GM19328 (cell line): ENCODE measurements around the gene TULP1.
"Not testable (repeated sequence)": the region's sequence is repeated elsewhere in the genome, so short reads cannot be mapped to it uniquely, and the experiment has no call there.

Experiments used
- ATAC-seq: cut with Tn5 transposase; IDR thresholded peaks from one replicate; pipeline ENCODE4 v1.9.1; 2021; ENCODE audit warnings: mild to moderate bottlenecking, moderate library complexity; ENCODE audit not compliant: unreplicated experiment

Gene TULP1

GRCh38 chr6:35512740-35513139, at the start of gene TULP1:
TULP1 (minus strand) TSS chr6:35512896; CDS start chr6:35512858, 38 bp downstream.
- no peak for ATAC-seq

GRCh38 chr6:35562060-35562459, 49.4 kb upstream of the TULP1 start:
- no peak for ATAC-seq

- ATAC-seq, result no peak
Observed at GRCh38 chr6:35561113-35561512, 48.4 kb upstream of the TULP1 start.

- ATAC-seq, result no peak
Observed at GRCh38 chr6:35558571-35558970, 45.9 kb upstream of the TULP1 start.

DNA sequence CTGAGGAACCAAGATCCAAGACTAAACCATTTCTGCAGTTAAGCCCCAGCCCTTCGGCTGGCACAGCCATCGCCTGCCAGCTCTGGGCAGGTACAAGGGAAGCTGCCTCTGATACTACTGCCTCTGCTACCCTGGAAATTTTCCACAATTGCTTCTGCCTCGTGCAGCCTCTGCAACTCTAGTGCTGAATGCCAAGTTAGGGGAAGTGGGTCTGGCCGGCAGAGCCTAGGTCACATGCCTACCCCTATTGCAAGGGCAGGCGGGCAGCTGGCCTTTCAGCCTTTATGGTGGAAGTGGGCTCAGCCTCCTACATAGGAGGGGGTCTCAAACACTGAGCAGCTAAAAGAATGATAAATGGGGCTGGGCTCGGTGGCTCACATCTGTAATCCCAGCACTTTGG, 44.5 kb upstream of the TULP1 start:
- ATAC-seq, result no peak

- no peak for ATAC-seq
Observed at GRCh38 chr6:35554811-35555210, 42.1 kb upstream of the TULP1 start.

DNA sequence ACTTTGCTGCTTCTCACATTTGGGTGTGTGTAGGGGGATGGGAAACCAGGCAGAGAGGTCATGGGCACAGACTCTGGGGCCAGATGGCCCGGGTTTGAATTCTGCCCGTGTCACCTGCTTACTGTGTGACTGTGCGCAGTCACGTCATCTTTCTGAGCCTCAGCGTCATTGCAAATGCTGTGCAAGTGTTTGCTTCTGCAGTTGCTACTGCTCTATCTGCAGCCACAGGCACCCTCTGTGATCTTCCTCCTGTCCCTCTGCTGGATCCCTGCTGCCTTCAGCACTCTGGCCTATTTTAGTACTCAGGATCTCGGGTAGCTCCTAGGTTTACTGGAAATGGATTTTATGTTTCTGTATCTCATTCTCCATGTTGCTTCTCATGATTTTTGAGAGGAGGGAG, 40.6 kb upstream of the TULP1 start:
- no peak for ATAC-seq

DNA sequence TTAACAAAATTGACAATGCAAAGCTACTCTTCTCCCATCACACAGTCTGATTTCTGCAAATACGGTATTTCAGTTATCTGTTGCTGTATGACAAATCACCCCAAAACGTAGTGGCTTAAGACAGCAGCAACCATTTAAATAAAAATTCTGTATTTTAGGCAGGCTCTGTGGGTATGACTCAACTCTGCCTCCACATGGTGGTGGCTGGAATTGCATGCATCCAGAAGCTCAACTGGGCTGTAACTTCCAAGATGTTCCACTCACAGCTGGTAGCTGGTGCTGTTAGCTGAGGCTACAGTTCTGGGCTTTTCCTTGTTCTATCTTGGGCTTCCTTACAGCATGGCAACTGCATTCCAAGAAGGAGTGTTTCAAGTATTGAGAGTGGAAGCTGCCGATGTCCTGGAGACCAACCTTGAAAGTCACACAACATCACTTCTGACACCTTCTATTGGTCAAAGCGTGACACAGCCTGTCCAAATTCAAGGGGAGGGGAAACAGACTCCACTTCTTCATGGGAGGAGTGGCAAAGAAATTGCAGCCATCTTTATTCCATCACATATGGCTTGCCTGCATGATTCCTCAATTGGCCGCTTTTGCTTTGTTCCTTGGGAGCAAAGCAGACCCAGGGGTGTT, 39.7 kb upstream of the TULP1 start:
- ATAC-seq, result no peak

DNA sequence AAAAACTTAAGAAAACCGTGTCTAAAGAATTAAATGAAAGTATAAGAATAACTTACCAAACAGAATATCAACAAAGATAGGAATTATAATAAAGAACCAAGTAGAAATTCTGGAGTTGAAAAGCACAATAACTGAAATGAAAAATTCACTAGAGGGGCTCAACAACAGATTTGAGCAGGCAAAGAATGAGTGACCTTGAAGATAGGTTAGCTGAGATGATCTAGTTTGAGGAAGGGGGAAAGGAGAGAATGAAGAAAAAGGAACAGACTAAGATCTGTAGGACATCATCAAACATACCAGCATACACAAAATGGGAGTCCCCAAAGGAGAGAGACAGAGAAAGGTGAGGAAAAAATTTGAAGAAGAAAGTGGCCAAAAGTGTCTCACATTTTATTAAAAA, 37.7 kb upstream of the TULP1 start:
- no peak for ATAC-seq

- no peak for ATAC-seq
Observed at GRCh38 chr6:35547676-35548075, 35.0 kb upstream of the TULP1 start.

DNA sequence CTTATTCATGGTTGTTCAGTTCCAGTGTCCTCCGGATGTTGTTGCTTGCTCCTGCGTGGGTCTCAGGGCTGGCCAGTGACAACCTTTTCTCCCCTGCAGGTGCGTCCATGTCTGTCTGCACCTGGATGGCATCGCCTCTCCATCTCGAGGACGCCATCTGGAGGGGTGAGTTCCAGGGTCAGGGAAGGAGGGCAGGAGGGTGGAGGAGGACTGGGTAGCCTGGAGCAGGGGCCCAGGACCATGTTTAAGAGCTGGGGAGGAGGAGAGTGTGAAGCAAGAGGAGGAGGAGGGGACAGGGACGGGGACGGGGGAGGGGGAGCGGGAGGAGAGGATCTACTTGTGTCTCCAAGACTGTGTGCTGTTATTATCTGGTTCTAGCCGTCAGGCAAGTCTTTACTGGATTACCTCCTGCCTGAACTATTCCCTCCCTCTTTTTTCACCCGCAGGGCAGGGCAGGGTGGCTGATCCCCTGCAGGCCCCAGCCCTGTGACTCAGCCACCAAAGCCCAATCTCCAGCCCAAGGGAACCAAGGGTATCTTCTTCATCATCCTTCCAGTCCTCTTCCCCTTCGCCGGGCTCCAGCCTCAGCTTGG, 32.2 kb upstream of the TULP1 start:
- no peak for ATAC-seq

GRCh38 chr6:35543459-35544193, 30.9 kb upstream of the TULP1 start:
- no peak for ATAC-seq

DNA sequence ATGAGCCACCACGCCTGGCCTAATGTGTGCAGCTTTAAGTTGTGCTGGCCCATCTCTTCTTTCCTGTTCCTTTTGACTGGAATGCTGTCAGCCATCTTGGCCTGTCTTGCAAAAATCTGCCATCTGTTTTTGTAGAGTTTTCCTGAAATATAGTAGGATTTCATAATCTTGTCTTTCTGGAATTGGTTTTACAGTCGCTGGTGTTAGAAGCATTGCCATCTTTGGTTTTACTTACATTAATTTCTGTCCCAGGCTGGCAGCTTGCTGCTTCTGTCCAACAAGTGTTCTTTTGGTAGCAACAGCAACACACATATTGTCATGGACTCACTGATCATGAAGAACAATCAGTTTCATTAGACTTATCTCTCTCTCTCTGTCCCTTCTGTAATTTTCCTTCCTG, 29.1 kb upstream of the TULP1 start:
- ATAC-seq, result no peak

DNA sequence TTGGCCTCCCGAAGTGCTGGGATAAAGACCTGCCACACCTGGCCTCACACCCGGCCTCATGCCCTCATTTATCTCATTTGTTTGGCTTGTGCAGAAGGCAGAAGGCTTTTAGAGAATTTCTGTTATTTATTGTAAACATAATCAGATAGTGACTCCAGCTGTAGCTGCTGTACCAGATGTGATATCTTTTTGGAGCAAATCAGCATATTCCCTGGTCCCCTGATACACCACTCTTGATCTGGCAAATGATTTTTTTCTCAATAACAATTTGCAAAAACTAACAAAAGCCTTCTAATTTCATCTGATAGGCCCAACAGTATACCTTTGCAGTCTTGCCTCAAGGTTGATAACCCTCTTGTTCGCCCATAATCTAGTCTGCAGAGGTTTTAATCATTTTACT, 26.5 kb upstream of the TULP1 start:
- no peak for ATAC-seq

- ATAC-seq, result not testable (repeated sequence)
Observed at GRCh38 chr6:35535847-35536246, 23.2 kb upstream of the TULP1 start.

DNA sequence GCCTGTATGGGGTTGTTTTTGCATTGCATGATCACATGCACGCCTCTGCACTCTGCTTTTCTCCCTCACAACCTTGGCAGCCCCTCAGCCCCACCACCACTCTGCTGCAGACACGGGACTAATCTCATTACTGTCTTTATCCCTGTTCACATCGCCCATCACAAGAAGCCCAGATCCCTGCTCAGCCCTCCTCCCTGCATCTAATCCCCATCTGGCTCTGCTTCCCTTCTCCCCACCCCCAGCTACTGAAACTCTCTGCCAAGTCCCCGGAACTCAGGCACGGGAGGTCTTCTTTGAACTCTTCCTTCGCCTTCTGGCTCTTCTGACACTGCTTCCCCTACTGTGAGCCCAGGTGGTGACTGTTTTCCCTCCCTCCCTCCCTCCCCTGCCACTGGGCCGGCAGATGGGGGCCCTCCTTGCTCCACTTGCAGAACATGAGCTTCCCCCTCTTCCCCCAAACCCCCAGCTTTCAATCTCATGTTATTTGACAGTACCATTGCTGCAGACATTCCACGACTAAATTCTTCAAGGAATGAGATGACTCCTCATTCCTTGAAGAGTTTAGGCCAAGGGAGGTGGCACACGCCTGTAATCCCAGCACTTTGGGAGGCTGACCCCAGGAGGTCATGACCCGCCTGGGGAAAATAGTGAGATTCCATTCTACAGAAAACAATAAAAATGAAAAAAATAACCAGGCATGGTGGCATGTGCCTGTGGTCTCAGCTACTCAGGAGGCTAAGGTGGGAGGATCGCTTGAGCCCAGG, 21.9 kb upstream of the TULP1 start:
- ATAC-seq, result no peak

GRCh38 chr6:35533981-35534380, 21.3 kb upstream of the TULP1 start:
- ATAC-seq, result no peak

- ATAC-seq, result no peak
Observed at GRCh38 chr6:35532126-35532525, 19.4 kb upstream of the TULP1 start.

DNA sequence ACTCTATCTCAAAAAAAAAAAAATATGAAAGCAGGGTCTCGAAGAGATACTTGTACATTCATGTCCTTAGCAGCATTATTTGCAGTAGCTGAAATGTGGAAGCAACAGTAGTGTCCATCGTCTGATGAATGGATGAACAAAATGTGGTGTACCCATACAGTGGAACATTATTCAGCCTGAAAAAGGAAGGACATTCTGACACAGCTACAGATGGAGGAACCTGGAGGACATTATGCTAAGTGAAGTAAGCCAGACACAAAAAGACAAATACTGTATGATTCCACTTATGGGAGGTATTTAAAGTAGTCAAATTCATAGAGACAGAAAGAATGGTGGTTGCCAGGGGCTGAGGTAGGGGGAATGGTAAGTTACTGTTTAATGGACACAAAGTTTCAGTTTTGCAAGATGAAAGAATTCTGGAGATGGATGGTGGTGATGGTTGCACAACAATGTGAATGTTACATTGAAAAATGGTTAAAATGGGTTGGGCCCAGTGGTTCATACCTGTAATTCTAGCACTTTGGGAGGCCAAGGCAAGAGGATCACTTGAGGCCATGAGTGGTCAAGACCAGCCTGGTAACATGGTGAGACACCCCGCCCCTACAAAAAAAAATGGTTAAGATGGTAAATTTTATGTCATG, 11.8 kb upstream of the TULP1 start:
- no peak for ATAC-seq

GRCh38 chr6:35522660-35523658, 10.3 kb upstream of the TULP1 start:
- ATAC-seq, result no peak
